Hair follicle dermal papilla cell (primary cell): ENCODE data around the gene NRDC. TPM values are rescaled to one million over a fixed set of nuclear protein-coding genes. Genes with fewer than 3 reads are reported as not detected.

Source experiments
- small RNA-seq: library from RNA; depleted of rRNA; stranded (forward); fragments of <200 nt; gene quantifications from one replicate; pipeline ENCODE3, GENCODE V24; 2012
- total RNA-seq: library from RNA; depleted of rRNA; stranded (reverse); fragments of >200 nt; gene quantifications from 2 replicates; pipeline ENCODE4 v1.2.3, GENCODE V29; 2012

NRDC gene, protein sequence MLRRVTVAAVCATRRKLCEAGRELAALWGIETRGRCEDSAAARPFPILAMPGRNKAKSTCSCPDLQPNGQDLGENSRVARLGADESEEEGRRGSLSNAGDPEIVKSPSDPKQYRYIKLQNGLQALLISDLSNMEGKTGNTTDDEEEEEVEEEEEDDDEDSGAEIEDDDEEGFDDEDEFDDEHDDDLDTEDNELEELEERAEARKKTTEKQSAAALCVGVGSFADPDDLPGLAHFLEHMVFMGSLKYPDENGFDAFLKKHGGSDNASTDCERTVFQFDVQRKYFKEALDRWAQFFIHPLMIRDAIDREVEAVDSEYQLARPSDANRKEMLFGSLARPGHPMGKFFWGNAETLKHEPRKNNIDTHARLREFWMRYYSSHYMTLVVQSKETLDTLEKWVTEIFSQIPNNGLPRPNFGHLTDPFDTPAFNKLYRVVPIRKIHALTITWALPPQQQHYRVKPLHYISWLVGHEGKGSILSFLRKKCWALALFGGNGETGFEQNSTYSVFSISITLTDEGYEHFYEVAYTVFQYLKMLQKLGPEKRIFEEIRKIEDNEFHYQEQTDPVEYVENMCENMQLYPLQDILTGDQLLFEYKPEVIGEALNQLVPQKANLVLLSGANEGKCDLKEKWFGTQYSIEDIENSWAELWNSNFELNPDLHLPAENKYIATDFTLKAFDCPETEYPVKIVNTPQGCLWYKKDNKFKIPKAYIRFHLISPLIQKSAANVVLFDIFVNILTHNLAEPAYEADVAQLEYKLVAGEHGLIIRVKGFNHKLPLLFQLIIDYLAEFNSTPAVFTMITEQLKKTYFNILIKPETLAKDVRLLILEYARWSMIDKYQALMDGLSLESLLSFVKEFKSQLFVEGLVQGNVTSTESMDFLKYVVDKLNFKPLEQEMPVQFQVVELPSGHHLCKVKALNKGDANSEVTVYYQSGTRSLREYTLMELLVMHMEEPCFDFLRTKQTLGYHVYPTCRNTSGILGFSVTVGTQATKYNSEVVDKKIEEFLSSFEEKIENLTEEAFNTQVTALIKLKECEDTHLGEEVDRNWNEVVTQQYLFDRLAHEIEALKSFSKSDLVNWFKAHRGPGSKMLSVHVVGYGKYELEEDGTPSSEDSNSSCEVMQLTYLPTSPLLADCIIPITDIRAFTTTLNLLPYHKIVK
- total RNA-seq, result 61.7 and 73.3 TPM in 2 replicates

DNA sequence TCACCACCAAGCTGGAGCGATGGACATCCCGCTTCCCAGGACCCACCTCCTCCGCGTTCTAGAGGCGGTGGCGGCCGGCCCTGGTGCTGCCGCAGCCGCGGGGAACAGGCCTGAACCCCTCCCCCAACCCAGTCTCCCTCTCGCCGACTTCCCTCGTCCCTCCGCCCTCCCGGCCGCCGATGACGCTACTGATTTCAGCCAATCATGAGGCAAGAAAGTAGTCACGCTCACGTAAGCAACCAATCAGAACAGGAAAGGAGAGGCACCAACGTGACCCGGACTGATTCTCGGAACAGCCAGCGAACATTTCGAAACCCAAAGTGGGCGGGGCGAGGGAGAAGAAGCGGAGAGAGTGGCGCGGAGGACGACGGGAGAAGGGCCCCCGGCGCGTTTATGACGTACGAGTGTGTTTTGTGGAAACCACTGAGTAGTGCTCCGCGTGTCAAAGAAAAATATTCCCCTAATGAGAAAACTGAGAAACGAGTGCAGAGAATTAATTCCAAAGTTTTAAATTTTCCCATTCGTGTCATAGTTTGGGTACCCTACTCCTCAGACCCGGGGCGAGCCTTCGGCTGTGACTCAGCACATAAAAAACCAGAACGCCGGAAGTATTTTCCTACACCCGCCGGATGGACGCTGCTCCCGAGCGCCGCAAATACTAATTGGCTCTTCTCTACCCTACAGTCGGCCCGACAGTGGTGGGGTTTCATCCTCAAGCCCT is at the start of gene NRDC:
Gene NRDC, minus strand, starts transcription at position 112 of the 721 bp plus-strand sequence. CDS start 112 bp downstream, outside the sequence.

Small RNA genes lying within 50 kb of the gene (small RNA-seq; reads per million reads assigned to genes)
- not detected for gene AL050343.2

Other genes starting within 250 kb of the NRDC start
- 20.4 and 30.6 TPM in 2 replicates for gene RAB3B, start 112.0 kb upstream of the NRDC start, total RNA-seq
- 17.5 and 18.3 TPM in 2 replicates for gene KTI12, start 155.1 kb upstream of the NRDC start, total RNA-seq
- 21.7 and 25.3 TPM in 2 replicates for gene TXNDC12, start 176.5 kb upstream of the NRDC start, total RNA-seq
- gene BTF3L4, start 177.6 kb upstream of the NRDC start, total RNA-seq, result 47.9 and 56.2 TPM in 2 replicates